ENCODE results near the gene ARHGAP28. TPM values are rescaled to one million over a fixed set of nuclear protein-coding genes. Genes with fewer than 3 reads are reported as not detected.

Gene ARHGAP28
- total RNA-seq, 2 donors from 2014 or later: 20.3 to 22.6 TPM

GRCh38 chr18:6811816-6812215 is 82.3 kb downstream of the ARHGAP28 start:
- Histone ChIP-seq H3K9me3 (no peaks in the 10 kb centered on the region), H3K4me1 (replicated peaks) (peaks cover 7% of the 10 kb centered on the region), H3K36me3 (no peaks in the 10 kb centered on the region), H3K27ac (no peak overlapping the region), H3K4me3 (no peak overlapping the region), H3K27me3 (replicated peaks; ENCODE audit: insufficient read depth) (no peaks in the 10 kb centered on the region)
- TF ChIP-seq POLR2A (IDR thresholded peaks at IDR 0.05) (no peak), POLR2AphosphoS5 (IDR thresholded peaks at IDR 0.05) (no peak), CTCF (IDR thresholded peaks at IDR 0.05) (no peak)
- 93% methylated on average over 1 of the region's 1 CpG for WGBS
- intact Hi-C loops (cut with DNase I): no loop called here
- no peak for DNase-seq (ENCODE audit: low spot score)

- H3K4me3 ChIP-seq: no peak overlapping the region
- H3K36me3 ChIP-seq: no peaks in the 10 kb centered on the region
- intact Hi-C loops (cut with DNase I): no loop called here
- no peaks in the 10 kb centered on the region for H3K27me3 ChIP-seq (replicated peaks; ENCODE audit: insufficient read depth)
- H3K27ac ChIP-seq: no peak overlapping the region
- no peak for TF ChIP-seq POLR2AphosphoS5 (IDR thresholded peaks at IDR 0.05)
- TF ChIP-seq POLR2A (IDR thresholded peaks at IDR 0.05): no peak
- no peak for TF ChIP-seq CTCF (IDR thresholded peaks at IDR 0.05)
- WGBS: 90% methylated on average over 4 of the region's 4 CpGs
- H3K9me3 ChIP-seq: no peaks in the 10 kb centered on the region
- no peaks in the 10 kb centered on the region for H3K4me1 ChIP-seq (replicated peaks)
- no peak for DNase-seq (ENCODE audit: low spot score)
These were observed 85.4 kb downstream of the ARHGAP28 start for GRCh38 chr18:6814882-6815425.

- H3K27ac ChIP-seq: no peak overlapping the region
These were observed 86.6 kb downstream of the ARHGAP28 start for GRCh38 chr18:6816154-6816553.

GRCh38 chr18:6819332-6819731 is 89.8 kb downstream of the ARHGAP28 start:
- no peaks in the 10 kb centered on the region for H3K4me1 ChIP-seq (replicated peaks)
- H3K36me3 ChIP-seq: no peaks in the 10 kb centered on the region
- TF ChIP-seq POLR2AphosphoS5 (IDR thresholded peaks at IDR 0.05) (no peak), CTCF (IDR thresholded peaks at IDR 0.05) (no peak), POLR2A (IDR thresholded peaks at IDR 0.05) (no peak)
- no peak overlapping the region for H3K27ac ChIP-seq
- WGBS: 75% methylated on average over 1 of the region's 1 CpG
- H3K27me3 ChIP-seq (replicated peaks; ENCODE audit: insufficient read depth): no peaks in the 10 kb centered on the region
- no peaks in the 10 kb centered on the region for H3K9me3 ChIP-seq
- no peak overlapping the region for H3K4me3 ChIP-seq
- intact Hi-C loops (cut with DNase I): no loop called here
- DNase-seq (ENCODE audit: low spot score): no peak

More at GRCh38 chr18:6816154-6816553, 86.6 kb downstream of the ARHGAP28 start:
- Histone ChIP-seq H3K27me3 (replicated peaks; ENCODE audit: insufficient read depth) (no peaks in the 10 kb centered on the region), H3K36me3 (no peaks in the 10 kb centered on the region), H3K9me3 (no peaks in the 10 kb centered on the region), H3K4me3 (no peak overlapping the region), H3K4me1 (replicated peaks) (no peaks in the 10 kb centered on the region)
- intact Hi-C loops (cut with DNase I): no loop called here
- DNase-seq (ENCODE audit: low spot score): no peak
- 78% methylated on average over 3 of the region's 3 CpGs for whole genome bisulfite sequencing
- TF ChIP-seq CTCF (IDR thresholded peaks at IDR 0.05) (no peak), POLR2AphosphoS5 (IDR thresholded peaks at IDR 0.05) (no peak), POLR2A (IDR thresholded peaks at IDR 0.05) (no peak)

GRCh38 chr18:6820314-6820713 is 90.8 kb downstream of the ARHGAP28 start:
- Histone ChIP-seq H3K4me3 (no peak overlapping the region), H3K27ac (no peak overlapping the region)
- intact Hi-C loops (cut with DNase I): no loop called here

More at GRCh38 chr18:6820314-6820713, 90.8 kb downstream of the ARHGAP28 start:
- Histone ChIP-seq H3K36me3 (no peaks in the 10 kb centered on the region), H3K4me1 (replicated peaks) (no peaks in the 10 kb centered on the region), H3K27me3 (replicated peaks; ENCODE audit: insufficient read depth) (no peaks in the 10 kb centered on the region), H3K9me3 (no peaks in the 10 kb centered on the region)
- no peak for TF ChIP-seq CTCF (IDR thresholded peaks at IDR 0.05)
- no peak for TF ChIP-seq POLR2A (IDR thresholded peaks at IDR 0.05)
- DNase-seq (ENCODE audit: low spot score): no peak

All from prostate gland (tissue), 2 donors.